Heart right ventricle (tissue), 16 donors: ENCODE measurements around the gene NRARP. TPM values are rescaled to one million over a fixed set of nuclear protein-coding genes. Genes with fewer than 3 reads are reported as not detected.

Source experiments
- ATAC-seq, 8 donors: fragments of 200-7000 bp; cut with Tn5 transposase; one replicate each; pipeline ENCODE4 v1.9.1; 2020; ENCODE audit warnings: mild to moderate bottlenecking in 8 of 8, moderate library complexity in 8 of 8, moderate number of reproducible peaks in 1 of 8
- DNase-seq, 2 donors: peaks; one replicate each; pipeline ENCODE4 v3.0.0-alpha.2; 2020
- H3K27ac ChIP-seq, 10 donors: fragments of 200-600 bp; sonication (generic) in 2 of 10; one replicate each; pipeline versions ENCODE4 v1.5.0 to v1.8.0; 2020 to 2022; ENCODE audit warnings: mild to moderate bottlenecking in 3 of 10
- H3K27me3 ChIP-seq, 7 donors: fragments of 200-600 bp; one replicate each; pipeline ENCODE4 v1.8.0; 2021 to 2022; ENCODE audit warnings: mild to moderate bottlenecking in 2 of 7
- H3K36me3 ChIP-seq, 9 donors: fragments of 200-600 bp; sonication (generic) in 1 of 9; one replicate each; pipeline versions ENCODE4 v1.5.0 to v1.8.0; 2020 to 2022; ENCODE audit warnings: mild to moderate bottlenecking in 2 of 9
- H3K4me1 ChIP-seq, 9 donors: fragments of 200-600 bp; sonication (generic) in 1 of 9; one replicate each; pipeline versions ENCODE4 v1.5.0 to v1.8.0; 2020 to 2022; ENCODE audit warnings: mild to moderate bottlenecking in 4 of 9
- H3K4me3 ChIP-seq, 10 donors: fragments of 200-600 bp; sonication (generic) in 2 of 10; one replicate each; pipeline versions ENCODE4 v1.5.0 to v1.8.0; 2020 to 2022; ENCODE audit warnings: mild to moderate bottlenecking in 7 of 10, moderate library complexity in 2 of 10
- H3K9me3 ChIP-seq, 11 donors: fragments of 200-600 bp in 10 of 11; sonication (generic) in 2 of 11; one replicate each; pipeline versions ENCODE4 v1.5.0 to v1.8.0; 2013 to 2022; ENCODE audit warnings: mild to moderate bottlenecking in 2 of 11, control low read depth in 1 of 11, moderate library complexity in 1 of 11
- CTCF ChIP-seq, 9 donors: fragments of 200-600 bp; sonication (generic) in 2 of 9; IDR thresholded peaks; one replicate each; pipeline versions ENCODE4 v1.5.0 to v1.8.0; 2021 to 2022; ENCODE audit warnings: antibody characterized with exemption in 9 of 9, mild to moderate bottlenecking in 5 of 9, moderate library complexity in 1 of 9
- WGBS, 2 donors: extraction: QIAGEN DNeasy Blood & Tissue Kit; methylation state at CpG; one replicate each; pipeline ENCODE4 v1.1.7; 2013; ENCODE audit warnings: inconsistent platforms in 1 of 2; 5-methylcytosine and 5-hydroxymethylcytosine counted together
- intact Hi-C, 10 donors: fragments of 100-400 bp; cut with DNase I; formaldehyde crosslinking; loops; one replicate each; pipeline versions ENCODE4 v1.11.1 to v1.14.2; 2022
- polyA plus RNA-seq, 2 donors: library from polyadenylated mRNA; stranded (reverse); fragments of 200-250 nt; gene quantifications; one replicate each; pipeline ENCODE4 v1.2.3, GENCODE V29; 2013
- total RNA-seq, 10 donors: library from RNA; stranded (reverse); fragmentation: NEBNext Ultra II Directional in 3 of 10; extraction: Animal tissue kit (Norgen Biotek cat#: 25700) in 3 of 10; gene quantifications; one replicate each; pipeline versions ENCODE4 v1.2.1 to v1.2.4, GENCODE V29; 2021 to 2023
- donor health status: Arrhythmogenic right ventricular cardiomyopathy.
- donor health status: ischemic (EF 13 %, LVEDD 7.1; RV severe dilation, severe dysfunction).
- donor health status: healthy with polysubstance abuse.
- donor health status: DM: no; HTN: yes; CAD: no.
- donor health status: DM: no; HTN: no; CAD: no.
- donor health status: ischemic (EF 25% LVEDD 6.9; RV normal size, moderate dysfunction).
- donor health status: ischemic (EF 25% LVEDD 5.7; RV mildly dilated, moderate dysfunction).
- donor health status: healthy.
- donor health status: DM: yes; HTN: yes; CAD: no.
- donor health status: Ischemic cardiomyopathy.
- donor health status: ischemic (EF 35%, LVEDD 5.7; RV mildly dilated, moderate dysfunction).
- donor health status: nonischemic (EF 11% LVEDD 7.7; RV severe dilation, severe dysfunction).
- donor health status: DM: yes; HTN: yes; CAD: no.
- donor health status: PGD.
- donor health status: ischemic (EF 29% LVEDD 5.4; RV normal size, mild dysfunction).
- donor health status: nonischemic (EF 23%, LVEDD 6.1; RV moderate dilation, normal function).

NRARP gene
- total and polyA plus RNA-seq, 12 donors: 2.0 to 20.8 (median 11.1) TPM

DNA sequence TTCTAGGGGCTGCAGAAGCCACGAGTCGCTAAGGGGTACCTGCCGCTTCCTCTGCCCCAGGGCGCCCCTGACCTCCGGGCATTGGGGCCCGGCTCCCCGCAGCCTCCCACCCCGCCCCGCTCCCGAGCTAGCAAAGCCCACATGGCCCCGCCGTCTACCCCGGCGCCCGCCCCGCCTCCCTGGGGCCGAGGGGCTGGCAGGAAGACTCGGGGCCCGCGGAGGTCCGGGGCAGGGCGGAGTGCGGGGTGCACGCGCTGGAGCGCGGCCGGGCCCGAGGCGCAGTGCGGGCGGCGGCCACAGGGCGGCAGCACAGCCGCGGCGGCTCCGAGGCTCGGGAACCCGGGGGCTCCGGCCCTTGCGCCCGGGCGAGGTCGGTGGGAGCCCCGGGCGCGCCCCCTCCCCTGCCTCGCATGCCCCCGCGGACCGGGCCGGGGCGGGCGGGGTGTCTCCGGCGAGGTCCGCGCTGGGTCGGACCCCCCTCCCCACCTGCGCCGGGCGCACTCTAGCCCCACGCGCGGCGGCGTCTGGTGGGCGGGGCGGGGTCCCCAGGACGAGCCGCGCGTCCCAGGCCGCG is 6.7 kb downstream of the NRARP start:
- H3K4me1 ChIP-seq: peaks cover 5 to 57% (median 37%) of the 10 kb centered on the region in 9 donors
- peaks cover 0 to 10% (median 0%) of the 10 kb centered on the region in 9 donors for H3K36me3 ChIP-seq
- H3K27me3 ChIP-seq: peaks cover 0 to 66% (median 16%) of the 10 kb centered on the region in 7 donors
- TF ChIP-seq CTCF (IDR thresholded peaks at IDR 0.05): peak; percentile 33 to 90 (median 63)
- intact Hi-C loops: loop anchor here in 7 of 10 donors (2.0 to 10.0 kb wide), 5 partner anchors 92 to 229 kb away; partner anchors contain the start of gene ENTPD8 (in 1 of the 7)
- WGBS, 2 donors: 2 to 5% methylated on average over 31 to 76 of the region's 76 CpGs
- H3K9me3 ChIP-seq: peaks cover 0 to 4% (median 0%) of the 10 kb centered on the region in 11 donors
- peak in 4 of 8 donors; percentile 19 to 43 (median 28) for ATAC-seq
- peak overlapping the region in 9 of 10 donors; percentile 80 to 94 (median 89) for H3K27ac ChIP-seq
- peak; percentile 19 to 55 for DNase-seq
- H3K4me3 ChIP-seq: peak overlapping the region in 9 of 10 donors; percentile 38 to 87 (median 53)

GRCh38 chr9:137294681-137295237 is 7.3 kb downstream of the NRARP start:
- peak in 2 of 8 donors; percentile 6 to 9 for ATAC-seq
- peak overlapping the region in 7 of 10 donors; percentile 14 to 94 (median 40) for H3K27ac ChIP-seq
- H3K4me3 ChIP-seq: peak overlapping the region in 9 of 10 donors; percentile 38 to 87 (median 53)
- peak in 1 of 2 donors; percentile 24 for DNase-seq
- H3K36me3 ChIP-seq: peaks cover 0 to 10% (median 0%) of the 10 kb centered on the region in 9 donors
- 19 to 22% methylated on average over 35 of the region's 35 CpGs for WGBS, 2 donors
- peaks cover 5 to 51% (median 37%) of the 10 kb centered on the region in 9 donors for H3K4me1 ChIP-seq
- H3K27me3 ChIP-seq: peaks cover 0 to 60% (median 16%) of the 10 kb centered on the region in 7 donors
- TF ChIP-seq CTCF (IDR thresholded peaks at IDR 0.05): peak in 7 of 9 donors; percentile 14 to 55 (median 36)
- peaks cover 0 to 4% (median 0%) of the 10 kb centered on the region in 11 donors for H3K9me3 ChIP-seq
- intact Hi-C loops: loop anchor here in 9 of 10 donors (2.0 to 10.0 kb wide), 8 partner anchors 93 to 233 kb away; partner anchors contain the start of gene ENTPD8 (in 1 of the 9)

- Histone ChIP-seq H3K27me3 (peaks cover 0 to 54% (median 16%) of the 10 kb centered on the region in 7 donors), H3K27ac (peak overlapping the region in 5 of 10 donors; percentile 25 to 91 (median 40)), H3K36me3 (peaks cover 0 to 7% (median 0%) of the 10 kb centered on the region in 9 donors), H3K4me3 (no peak overlapping the region), H3K4me1 (peaks cover 5 to 46% (median 37%) of the 10 kb centered on the region in 9 donors), H3K9me3 (peaks cover 0 to 4% (median 0%) of the 10 kb centered on the region in 11 donors)
- TF ChIP-seq CTCF (IDR thresholded peaks at IDR 0.05): no peak
- DNase-seq (peak; percentile 17 to 39), ATAC-seq (peak in 3 of 8 donors; percentile 5 to 16 (median 6))
- 34 to 38% methylated on average over 11 of the region's 11 CpGs for WGBS, 2 donors
- intact Hi-C loops: loop anchor here in 9 of 10 donors (2.0 to 10.0 kb wide), 7 partner anchors 113 to 233 kb away; partner anchors contain the start of gene ENTPD8 (in 1 of the 9)
Observed at GRCh38 chr9:137294091-137294680, 7.9 kb downstream of the NRARP start.
